Neural crest cell (in vitro differentiated cells): Measurements from ENCODE around the gene TOB2. TPM values are rescaled to one million over a fixed set of nuclear protein-coding genes. Genes with fewer than 3 reads are reported as not detected.
"Not testable (repeated sequence)": the region's sequence is repeated elsewhere in the genome, so short reads cannot be mapped to it uniquely, and the experiment has no call there.

ENCODE experiments used
- DNase-seq: peaks from one replicate; pipeline ENCODE4 v3.0.0; 2021; ENCODE audit warnings: low read depth, mixed read lengths, low spot score
- H3K27ac Mint-ChIP-seq: one replicate; pipeline ENCODE4 v1.8.0; 2021; ENCODE audit warnings: mild to moderate bottlenecking, mixed read lengths; ENCODE audit not compliant: unreplicated experiment
- H3K27me3 Mint-ChIP-seq: 2 replicates; pipeline ENCODE4 v1.8.0; 2021; ENCODE audit warnings: low read depth, mild to moderate bottlenecking, mixed read lengths
- H3K36me3 Mint-ChIP-seq: 2 replicates; pipeline ENCODE4 v1.8.0; 2021; ENCODE audit warnings: low read depth, mild to moderate bottlenecking, mixed read lengths
- H3K4me1 Mint-ChIP-seq: 2 replicates; pipeline ENCODE4 v1.8.0; 2021; ENCODE audit warnings: mixed read lengths
- H3K4me3 Mint-ChIP-seq: one replicate; pipeline ENCODE4 v1.8.0; 2021; ENCODE audit warnings: mild to moderate bottlenecking, mixed read lengths
- H3K9me3 Mint-ChIP-seq: 2 replicates; pipeline ENCODE4 v1.8.0; 2021; ENCODE audit warnings: mixed read lengths
- total RNA-seq: library from RNA; stranded (reverse); gene quantifications from 2 replicates; pipeline ENCODE4 v1.2.1, GENCODE V29; 2021
- TF ChIP-seq, protein P1 (sequence below): fragments of 200-600 bp; sonication (generic); conservative IDR thresholded peaks from 2 replicates; pipeline ENCODE4 v1.5.0; 2021; ENCODE audit warnings: antibody characterized with exemption, mild to moderate bottlenecking

Gene TOB2
- total RNA-seq, 1 donor from 2014 or later = 47.7 TPM

DNA sequence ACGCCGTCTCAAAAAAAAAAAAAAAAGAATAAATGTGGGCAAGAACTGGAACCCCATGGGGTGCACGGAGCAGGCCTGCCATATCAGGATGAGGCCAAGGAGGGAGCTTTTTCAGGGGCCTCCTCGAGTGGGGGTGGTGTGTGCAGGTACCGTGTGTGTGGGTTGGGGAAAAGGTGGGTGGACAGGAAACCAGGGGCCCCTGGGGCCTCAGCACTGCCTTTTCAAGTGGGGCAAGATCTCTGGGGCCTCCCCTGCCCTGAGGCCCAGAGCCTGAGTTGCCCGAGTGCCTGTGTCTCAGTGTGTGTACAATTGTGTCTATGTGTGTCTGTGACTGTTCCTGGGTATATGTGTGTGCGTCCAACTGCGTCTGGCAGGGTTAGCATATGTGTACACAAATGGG is 41.0 kb downstream of the TOB2 start:
- DNase-seq = no peak
- H3K27me3 Mint-ChIP-seq = no peaks in the 10 kb centered on the region

DNA sequence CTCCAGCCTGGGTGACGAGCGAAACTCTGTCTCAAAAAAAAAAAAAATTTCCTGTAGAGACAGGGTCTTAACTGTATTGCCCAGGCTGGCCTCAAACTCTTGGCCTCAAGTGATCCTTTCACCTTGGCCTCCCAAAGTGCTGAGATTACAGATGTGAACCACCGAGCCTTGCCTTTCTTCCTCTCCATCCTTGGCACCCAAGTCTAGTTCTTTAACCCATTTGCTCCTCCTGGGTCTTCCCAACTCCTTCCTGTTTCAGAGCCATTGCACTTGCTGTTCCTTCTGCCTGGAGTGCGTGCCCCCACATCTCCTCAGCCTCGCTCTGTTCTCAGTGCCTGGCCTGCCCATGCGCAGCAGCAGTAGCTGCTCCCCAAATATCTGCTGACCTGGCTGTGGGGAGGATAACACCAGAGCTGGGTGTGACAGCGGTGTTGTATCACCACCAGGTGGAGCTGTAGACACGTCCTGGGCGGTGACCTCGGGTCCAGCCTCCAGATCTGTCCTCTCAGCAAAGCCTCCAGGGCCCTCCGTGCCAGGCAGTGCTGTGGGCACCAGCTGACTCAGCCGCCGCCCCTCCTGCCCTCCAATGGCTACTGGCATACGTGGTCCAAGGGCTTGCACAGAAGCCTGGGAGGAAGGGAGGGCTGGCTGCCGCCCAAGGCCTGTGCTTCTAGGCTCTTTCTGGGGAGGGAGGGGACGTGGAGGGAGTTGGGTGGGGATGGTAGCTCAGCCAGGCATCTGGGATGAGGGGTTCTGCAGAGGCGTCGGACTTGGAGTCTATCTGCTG is 42.9 kb downstream of the TOB2 start:
- H3K9me3 Mint-ChIP-seq = no peaks in the 10 kb centered on the region
- H3K36me3 Mint-ChIP-seq = no peaks in the 10 kb centered on the region
- no peaks in the 10 kb centered on the region for H3K27me3 Mint-ChIP-seq
- TF ChIP-seq, protein P1, sequence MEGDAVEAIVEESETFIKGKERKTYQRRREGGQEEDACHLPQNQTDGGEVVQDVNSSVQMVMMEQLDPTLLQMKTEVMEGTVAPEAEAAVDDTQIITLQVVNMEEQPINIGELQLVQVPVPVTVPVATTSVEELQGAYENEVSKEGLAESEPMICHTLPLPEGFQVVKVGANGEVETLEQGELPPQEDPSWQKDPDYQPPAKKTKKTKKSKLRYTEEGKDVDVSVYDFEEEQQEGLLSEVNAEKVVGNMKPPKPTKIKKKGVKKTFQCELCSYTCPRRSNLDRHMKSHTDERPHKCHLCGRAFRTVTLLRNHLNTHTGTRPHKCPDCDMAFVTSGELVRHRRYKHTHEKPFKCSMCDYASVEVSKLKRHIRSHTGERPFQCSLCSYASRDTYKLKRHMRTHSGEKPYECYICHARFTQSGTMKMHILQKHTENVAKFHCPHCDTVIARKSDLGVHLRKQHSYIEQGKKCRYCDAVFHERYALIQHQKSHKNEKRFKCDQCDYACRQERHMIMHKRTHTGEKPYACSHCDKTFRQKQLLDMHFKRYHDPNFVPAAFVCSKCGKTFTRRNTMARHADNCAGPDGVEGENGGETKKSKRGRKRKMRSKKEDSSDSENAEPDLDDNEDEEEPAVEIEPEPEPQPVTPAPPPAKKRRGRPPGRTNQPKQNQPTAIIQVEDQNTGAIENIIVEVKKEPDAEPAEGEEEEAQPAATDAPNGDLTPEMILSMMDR = peak; percentile 96
- H3K4me1 Mint-ChIP-seq = peaks cover 11% of the 10 kb centered on the region
- peak overlapping the region; percentile 13 for H3K27ac Mint-ChIP-seq
- no peak overlapping the region for H3K4me3 Mint-ChIP-seq
- peak; percentile 81 for DNase-seq

More for the DNA sequence above, 41.0 kb downstream of the TOB2 start:
- TF ChIP-seq, protein P1 = no peak
- no peaks in the 10 kb centered on the region for H3K9me3 Mint-ChIP-seq
- H3K36me3 Mint-ChIP-seq = no peaks in the 10 kb centered on the region
- H3K4me3 Mint-ChIP-seq = no peak overlapping the region
- H3K4me1 Mint-ChIP-seq = peaks cover 11% of the 10 kb centered on the region
- no peak overlapping the region for H3K27ac Mint-ChIP-seq

DNA sequence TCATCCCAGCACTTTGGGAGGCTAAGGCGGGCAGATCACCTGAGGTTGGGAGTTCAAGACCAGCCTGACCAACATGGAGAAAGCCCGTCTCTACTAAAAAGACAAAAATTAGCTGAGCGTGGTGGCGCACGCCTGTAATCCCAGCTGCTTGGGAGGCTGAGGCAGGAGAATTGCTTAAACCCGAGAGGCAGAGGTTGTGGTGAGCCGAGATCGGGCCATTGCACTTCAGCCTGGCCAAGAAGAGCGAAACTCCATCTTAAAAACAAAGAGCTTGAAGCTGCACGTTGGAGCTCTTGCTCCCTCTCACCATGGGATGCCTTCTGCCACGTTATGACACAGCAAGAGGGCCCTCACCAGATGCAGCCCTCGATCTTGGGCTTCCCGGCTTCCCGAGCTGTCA is 43.8 kb downstream of the TOB2 start:
- H3K4me3 Mint-ChIP-seq, H3K9me3 Mint-ChIP-seq, DNase-seq, H3K27me3 Mint-ChIP-seq, H3K36me3 Mint-ChIP-seq, H3K27ac Mint-ChIP-seq: not testable (repeated sequence)
- peaks cover 12% of the 10 kb centered on the region for H3K4me1 Mint-ChIP-seq

DNA sequence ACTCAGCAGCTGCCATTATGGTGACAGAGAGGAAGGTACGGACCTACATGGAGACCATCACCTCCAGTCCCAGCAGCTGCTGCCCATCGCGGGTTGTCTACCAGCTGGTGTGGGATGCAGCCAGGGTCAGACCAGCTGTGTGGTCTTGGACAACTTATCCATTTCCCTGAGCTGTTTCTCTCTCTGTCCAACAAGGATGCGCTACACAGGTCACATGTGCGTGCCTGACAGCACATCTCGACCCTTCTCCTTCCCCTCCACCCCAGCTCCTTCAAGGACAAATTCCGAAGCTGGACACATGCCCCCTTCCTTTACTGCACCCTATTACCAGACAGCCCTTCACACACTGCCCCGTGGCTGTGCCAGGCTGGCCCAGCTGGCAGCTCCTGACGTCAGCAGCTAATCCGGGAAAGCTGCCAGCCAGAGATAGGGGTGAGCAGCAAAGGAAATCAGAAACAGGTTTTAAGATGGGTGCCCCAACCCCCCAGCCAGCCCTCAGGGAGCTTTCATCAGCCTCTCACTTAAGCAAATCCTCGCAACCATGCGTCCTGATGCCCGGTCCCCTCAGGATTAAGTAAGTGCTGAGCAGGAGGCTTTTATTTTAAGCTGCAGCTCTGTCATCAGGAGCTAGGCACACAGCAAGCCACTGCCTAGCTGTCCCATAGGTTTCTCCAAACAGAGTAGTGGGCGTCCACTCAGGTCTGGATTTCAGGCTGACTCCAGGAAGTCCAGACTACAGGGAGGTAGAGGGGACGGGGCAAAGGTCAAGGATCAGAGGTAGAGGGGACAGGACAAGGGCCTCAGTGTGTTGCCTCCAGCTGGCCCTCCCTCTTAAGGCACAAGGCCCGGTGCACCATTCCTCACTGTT is 44.6 kb downstream of the TOB2 start:
- Mint-ChIP-seq H3K27ac (peak overlapping the region; percentile 94), H3K4me3 (no peak overlapping the region), H3K9me3 (no peaks in the 10 kb centered on the region), H3K4me1 (peaks cover 19% of the 10 kb centered on the region), H3K36me3 (no peaks in the 10 kb centered on the region), H3K27me3 (no peaks in the 10 kb centered on the region)
- DNase-seq = no peak
- TF ChIP-seq, protein P1 = no peak

DNA sequence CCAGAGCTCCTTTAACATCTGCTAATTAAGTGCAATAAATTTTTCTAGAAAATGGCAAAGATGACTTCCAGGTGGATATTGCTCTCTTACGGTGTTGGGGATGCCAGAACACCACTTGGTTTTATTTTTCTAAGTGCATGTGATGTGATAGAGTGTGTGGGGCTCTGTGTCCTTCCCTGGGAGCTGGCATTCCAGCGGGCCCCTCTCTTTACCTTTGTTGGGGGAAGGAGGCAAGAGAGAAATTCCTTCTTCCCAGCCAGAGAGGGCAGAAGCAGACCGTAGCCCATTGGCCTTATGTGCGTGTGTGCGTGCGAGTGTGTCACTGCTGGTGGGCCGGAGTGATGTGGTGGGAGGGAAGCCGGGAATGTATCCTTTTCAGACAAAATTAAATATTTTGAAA is 47.7 kb downstream of the TOB2 start:
- H3K4me1 Mint-ChIP-seq = peaks cover 28% of the 10 kb centered on the region
- H3K27me3 Mint-ChIP-seq = no peaks in the 10 kb centered on the region
- H3K4me3 Mint-ChIP-seq = no peak overlapping the region
- TF ChIP-seq, protein P1 = no peak
- H3K27ac Mint-ChIP-seq = peak overlapping the region; percentile 35
- peaks cover 3% of the 10 kb centered on the region for H3K36me3 Mint-ChIP-seq
- no peaks in the 10 kb centered on the region for H3K9me3 Mint-ChIP-seq
- DNase-seq = no peak
